Measurements from ENCODE around the gene LAPTM4A. TPM values are rescaled to one million over a fixed set of nuclear protein-coding genes. Genes with fewer than 3 reads are reported as not detected.

Gene LAPTM4A
- 100 to 1,000 TPM in 4 of 6 experiments, 10 to 100 TPM in 2; 80.0 to 143 (median 126) TPM for total RNA-seq
- long read RNA-seq, transcript LAPTM4A-201 (7 exons, 1,765 nt) = major isoform, 53 of 54 reads
- long read RNA-seq, partial matches to known transcripts = 0 of 54 reads
- long read RNA-seq, other reads (novel, unspliced or antisense) = 1 of 54 reads

DNA sequence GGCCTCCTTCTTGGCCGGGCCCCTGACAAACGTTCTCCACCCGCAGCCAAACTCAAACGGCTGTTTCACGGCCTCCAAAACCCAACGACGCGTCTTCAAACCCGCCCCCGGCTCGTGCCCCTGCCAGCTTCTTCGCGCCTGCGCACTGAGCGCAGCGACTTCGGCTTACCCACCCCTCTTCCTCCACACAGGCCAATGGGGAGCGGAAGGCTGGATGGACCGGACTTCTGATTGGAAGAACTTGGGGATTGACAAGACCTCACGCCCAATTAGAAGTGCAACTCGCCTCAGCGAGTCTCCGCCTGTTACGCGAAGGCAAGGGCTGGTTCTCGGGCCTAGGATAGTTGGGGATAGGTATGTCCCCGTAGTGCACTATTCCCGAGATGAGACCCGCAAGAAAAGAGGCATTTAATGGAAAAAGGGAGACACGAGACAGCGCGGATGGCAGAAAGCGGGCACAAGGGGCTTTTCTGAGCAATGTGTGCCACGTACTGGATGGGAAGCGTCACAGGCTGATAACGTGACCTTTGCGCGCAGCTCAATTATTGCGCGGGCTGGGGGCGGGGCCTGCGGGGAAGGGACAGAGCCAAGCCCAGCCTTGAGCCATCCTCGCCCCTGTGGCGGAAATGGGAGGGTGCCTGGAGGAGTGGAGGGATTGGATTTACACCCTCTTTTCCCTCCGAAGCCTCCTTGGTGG is at the start of gene LAPTM4A:
Gene LAPTM4A, minus strand, starts transcription at position 97 of the 697 bp plus-strand sequence. CDS start 108 bp downstream, outside the sequence.
- intact Hi-C loops (cut with DNase I) = no loop called here
- peak; percentile 98 to 99 (median 99) for DNase-seq
- H3K27me3 ChIP-seq = no peaks in the 10 kb centered on the region
- H3K4me3 ChIP-seq = peak within 1 kb of the TSS; percentile 69 to 82 (median 70)
- no peaks in the 10 kb centered on the region for H3K36me3 ChIP-seq
- WGBS (ENCODE audit: insufficient coverage, low coverage, low lambda C conversion rate, missing lambda C conversion rate) = under 1% methylated on average over 42 of the region's 45 CpGs
- peak; percentile 88 to 98 (median 94) for ATAC-seq
- TF ChIP-seq POLR2A (IDR thresholded peaks at IDR 0.05) (peak; percentile 79), CTCF (IDR thresholded peaks at IDR 0.05) (peak in 2 of 4 donors; percentile 17 to 18)
- no peaks in the 10 kb centered on the region for H3K9me3 ChIP-seq
- peak within 1 kb of the TSS; percentile 93 to 97 (median 97) for H3K27ac ChIP-seq
- peaks cover 0 to 32% (median 10%) of the 10 kb centered on the region in 4 donors for H3K4me1 ChIP-seq

DNA sequence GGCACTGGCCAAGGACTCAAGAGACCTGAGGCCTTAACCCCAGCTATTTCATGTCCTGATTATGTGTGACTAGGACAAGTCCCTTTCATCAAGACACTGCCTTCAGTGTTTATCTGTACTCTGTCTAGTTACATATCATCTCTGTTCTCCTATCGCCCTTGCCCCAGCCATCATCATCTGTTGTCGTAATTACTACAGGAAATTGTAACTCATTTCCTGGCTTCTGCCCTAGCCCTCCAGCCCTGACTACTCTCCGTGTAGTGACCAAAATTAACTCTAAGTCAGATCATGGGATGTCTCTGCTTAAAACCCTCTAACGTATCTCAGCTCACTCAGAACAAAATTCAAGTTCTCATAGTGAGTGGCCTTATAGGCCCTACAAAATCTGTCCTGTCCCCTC is 49.3 kb upstream of the LAPTM4A start:
- intact Hi-C loops (cut with DNase I) = no loop called here
- no peaks in the 10 kb centered on the region for H3K36me3 ChIP-seq
- H3K27me3 ChIP-seq = no peaks in the 10 kb centered on the region
- no peak for DNase-seq
- H3K4me1 ChIP-seq = peaks cover 0 to 26% (median 0%) of the 10 kb centered on the region in 4 donors
- H3K27ac ChIP-seq = no peak overlapping the region
- no peak for ATAC-seq
- TF ChIP-seq POLR2A (IDR thresholded peaks at IDR 0.05) = no peak
- TF ChIP-seq CTCF (IDR thresholded peaks at IDR 0.05) = no peak
- H3K4me3 ChIP-seq = no peak overlapping the region
- no peaks in the 10 kb centered on the region for H3K9me3 ChIP-seq
- WGBS (ENCODE audit: insufficient coverage, low coverage, low lambda C conversion rate, missing lambda C conversion rate) = 52% methylated on average over 4 of the region's 4 CpGs

- no peaks in the 10 kb centered on the region for H3K9me3 ChIP-seq
- DNase-seq = no peak
- H3K4me1 ChIP-seq = peaks cover 0 to 28% (median 3%) of the 10 kb centered on the region in 4 donors
- ATAC-seq = no peak
- H3K27ac ChIP-seq = no peak overlapping the region
- no CpG with 5 or more reads among the region's 6 CpGs for WGBS (ENCODE audit: insufficient coverage, low coverage, low lambda C conversion rate, missing lambda C conversion rate)
- no peak overlapping the region for H3K4me3 ChIP-seq
- TF ChIP-seq POLR2A (IDR thresholded peaks at IDR 0.05) (no peak), CTCF (IDR thresholded peaks at IDR 0.05) (no peak)
- H3K27me3 ChIP-seq = no peaks in the 10 kb centered on the region
- intact Hi-C loops (cut with DNase I) = loop anchor here (5.0 to 10.0 kb wide), 3 partner anchors 77 to 135 kb away; partner anchors contain the start of gene MATN3 (in 1 of the 2)
- H3K36me3 ChIP-seq = no peaks in the 10 kb centered on the region
Measured at GRCh38 chr2:20099780-20100179, 48.4 kb upstream of the LAPTM4A start.

GRCh38 chr2:20097889-20098714 is 46.7 kb upstream of the LAPTM4A start:
- peak; percentile 80 to 82 (median 82) for DNase-seq
- H3K4me3 ChIP-seq = no peak overlapping the region
- TF ChIP-seq POLR2A (IDR thresholded peaks at IDR 0.05) (no peak), CTCF (IDR thresholded peaks at IDR 0.05) (peak; percentile 83 to 94 (median 90))
- no peaks in the 10 kb centered on the region for H3K36me3 ChIP-seq
- H3K27me3 ChIP-seq = no peaks in the 10 kb centered on the region
- peak; percentile 83 to 86 (median 86) for ATAC-seq
- peaks cover 0 to 31% (median 9%) of the 10 kb centered on the region in 4 donors for H3K4me1 ChIP-seq
- H3K9me3 ChIP-seq = no peaks in the 10 kb centered on the region
- intact Hi-C loops (cut with DNase I) = loop anchor here (5.0 to 10.0 kb wide), 3 partner anchors 76 to 133 kb away; partner anchors contain the start of gene MATN3 (in 1 of the 2)
- WGBS (ENCODE audit: insufficient coverage, low coverage, low lambda C conversion rate, missing lambda C conversion rate) = 8% methylated on average over 15 of the region's 21 CpGs
- no peak overlapping the region for H3K27ac ChIP-seq
